GM20431 (cell line): Measurements from ENCODE around the gene ANKRD13B.

Experiments
- in situ Hi-C: fragments of 300-500 bp; cut with MseI, MboI; formaldehyde crosslinking; loops from one replicate; pipeline ENCODE4 v1.15.0; 2020; ENCODE audit warnings: low sequenced_read_pairs; ENCODE audit not compliant: unreplicated experiment

Gene ANKRD13B

GRCh38 chr17:29613856-29614255 lies 20.9 kb downstream of the ANKRD13B start:
- in situ Hi-C loops: no loop called here

DNA sequence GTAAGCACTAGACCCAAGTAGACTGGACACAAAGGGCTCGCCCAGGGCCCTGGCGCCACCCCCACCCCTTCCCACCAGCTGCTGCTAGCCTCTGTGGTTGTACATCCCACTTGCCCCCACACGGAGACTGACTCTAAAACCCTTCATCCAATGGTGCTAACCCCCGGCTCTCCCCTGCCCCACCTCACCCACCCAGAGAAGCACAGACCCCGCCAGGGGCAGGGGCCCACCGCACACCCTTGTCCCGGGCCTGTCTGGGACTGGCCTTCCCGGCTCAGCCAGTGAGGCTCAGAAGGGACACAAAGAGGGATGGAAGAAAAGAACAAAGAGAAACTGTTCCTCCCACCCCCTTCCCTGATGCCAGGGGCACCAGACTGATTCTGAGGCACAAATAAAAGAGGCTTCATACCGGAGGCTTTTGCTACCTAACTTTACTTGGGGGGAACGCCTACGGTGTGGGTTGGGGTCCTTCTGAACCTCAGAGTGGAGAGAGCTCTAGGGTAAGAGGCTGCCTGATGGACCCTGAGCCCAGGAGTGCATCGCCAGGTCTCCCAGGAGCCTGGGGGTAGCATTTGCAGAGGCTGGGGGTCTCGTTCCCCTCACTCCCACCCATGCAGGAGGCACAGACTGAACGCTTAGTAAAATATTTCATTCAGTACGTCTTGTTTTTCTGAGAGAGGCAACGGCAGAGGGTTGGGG lies 21.6 kb downstream of the ANKRD13B start:
- in situ Hi-C loops: no loop called here

GRCh38 chr17:29615048-29615385 lies 22.1 kb downstream of the ANKRD13B start:
- in situ Hi-C loops: no loop called here

GRCh38 chr17:29615492-29616299 lies 22.8 kb downstream of the ANKRD13B start:
- in situ Hi-C loops: no loop called here

- in situ Hi-C loops: no loop called here
Measured at GRCh38 chr17:29616300-29617048, 23.5 kb downstream of the ANKRD13B start.

DNA sequence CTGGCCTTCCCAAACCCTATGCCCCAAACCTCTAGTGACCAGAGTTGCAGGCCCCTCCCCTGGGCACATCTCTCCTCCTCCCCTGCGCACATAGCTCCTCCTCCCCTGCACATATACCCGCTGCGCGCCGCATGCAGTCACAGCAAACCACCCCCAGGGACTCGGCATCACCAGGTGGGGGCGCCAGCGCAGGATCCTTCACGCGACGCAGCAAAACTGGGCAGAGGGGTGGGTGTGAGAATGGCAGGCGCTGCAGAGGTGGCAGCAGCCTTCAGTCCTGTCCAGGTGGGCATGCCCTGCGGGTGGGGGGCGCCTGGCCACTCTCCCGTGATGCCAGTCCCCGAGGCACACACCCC lies 24.2 kb downstream of the ANKRD13B start:
- in situ Hi-C loops: no loop called here

DNA sequence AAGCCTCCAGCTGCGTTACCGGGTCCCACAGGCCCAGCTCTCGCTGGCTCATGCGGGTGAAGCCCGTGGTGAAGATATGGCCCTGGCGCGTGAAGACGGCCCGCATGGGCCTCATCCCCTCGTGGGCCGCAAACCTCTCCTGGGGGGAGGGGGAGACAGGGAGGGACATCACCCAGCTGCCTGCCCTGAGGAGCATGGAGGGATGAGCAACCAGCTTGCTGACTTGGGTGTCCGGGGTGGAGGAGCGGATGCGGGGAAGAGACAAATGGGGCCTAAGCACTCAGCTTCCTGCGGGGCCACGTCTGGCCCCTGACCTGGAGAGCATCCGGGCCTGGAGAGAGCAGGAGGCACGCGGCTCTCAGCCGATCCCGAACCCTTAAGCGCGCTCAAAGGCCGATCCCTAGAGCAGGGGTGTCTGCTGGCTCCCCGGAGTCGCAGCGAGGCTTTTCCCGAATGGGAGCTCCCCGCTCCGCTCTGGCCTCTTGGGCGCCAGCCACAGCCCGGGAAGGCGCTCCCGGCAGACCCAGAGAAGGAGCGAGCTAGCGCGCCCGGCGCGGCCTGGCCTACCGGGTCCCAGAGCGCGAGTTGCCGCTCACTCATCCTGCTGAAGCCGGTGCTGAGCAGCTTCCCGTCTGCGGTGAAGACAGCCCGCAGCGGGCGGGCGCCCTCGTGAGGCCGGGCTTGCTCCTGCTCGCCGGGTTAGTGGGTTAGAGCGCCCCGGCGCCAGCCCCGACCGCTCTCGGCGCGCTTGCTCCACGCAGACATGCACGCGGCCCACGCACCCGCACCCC lies 24.7 kb downstream of the ANKRD13B start:
- in situ Hi-C loops: no loop called here

GRCh38 chr17:29618272-29619065 lies 25.5 kb downstream of the ANKRD13B start:
- in situ Hi-C loops: no loop called here

GRCh38 chr17:29619251-29619650 lies 26.3 kb downstream of the ANKRD13B start:
- in situ Hi-C loops: no loop called here

DNA sequence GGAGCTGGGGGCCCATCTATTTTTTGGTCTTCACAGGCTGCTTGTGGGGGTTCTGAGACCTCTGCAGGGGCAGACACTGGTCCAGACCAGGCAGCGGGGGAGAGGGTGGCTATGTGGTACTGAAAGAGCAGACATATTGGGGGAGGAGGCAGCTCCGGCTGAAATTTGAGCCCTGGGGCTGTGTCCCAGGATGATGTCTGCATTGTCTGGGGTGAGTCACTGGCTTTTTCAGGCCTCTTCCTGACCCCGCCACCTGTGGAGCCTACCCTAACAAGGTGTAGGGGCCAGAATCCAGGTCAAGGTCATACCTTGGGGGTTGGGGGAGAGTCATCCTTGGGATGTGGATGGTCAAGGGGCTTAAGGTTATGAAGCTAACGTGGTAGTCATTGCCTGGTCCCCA lies 27.3 kb downstream of the ANKRD13B start:
- in situ Hi-C loops: no loop called here

DNA sequence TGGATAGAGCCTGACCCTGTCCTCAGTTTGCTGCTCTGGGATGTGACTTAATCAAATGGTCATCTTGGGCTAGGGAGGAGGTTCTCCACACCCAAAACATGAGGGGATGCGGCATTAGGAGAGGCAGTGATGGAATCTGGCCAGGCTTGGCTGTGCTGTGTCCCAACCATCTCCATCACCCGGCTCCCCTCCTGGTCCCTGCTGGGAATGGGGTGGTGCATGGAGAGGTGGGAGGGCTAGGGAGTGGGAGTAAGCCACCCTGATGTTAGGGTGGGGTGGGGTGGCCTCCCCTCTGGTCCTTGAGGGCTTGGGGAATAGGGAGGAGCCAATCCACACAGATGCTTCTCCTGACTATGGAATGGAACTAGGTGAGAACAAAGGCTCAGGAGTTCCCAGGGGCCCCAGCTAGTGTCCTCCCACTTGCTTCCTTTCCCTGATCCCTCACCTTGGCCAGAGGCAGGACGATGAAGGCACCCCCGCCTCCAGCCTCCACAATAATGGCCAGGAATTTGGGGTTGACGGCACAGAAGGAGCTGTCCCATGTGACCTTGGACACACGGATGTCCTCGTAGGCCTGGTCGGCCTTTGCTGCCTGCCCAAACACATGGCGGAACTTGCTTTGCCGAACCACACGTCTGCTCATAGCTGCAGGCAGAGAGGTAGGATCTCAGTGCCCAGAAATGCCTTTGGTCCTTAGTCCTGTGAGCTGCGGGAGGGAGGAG lies 28.0 kb downstream of the ANKRD13B start:
- in situ Hi-C loops: no loop called here

DNA sequence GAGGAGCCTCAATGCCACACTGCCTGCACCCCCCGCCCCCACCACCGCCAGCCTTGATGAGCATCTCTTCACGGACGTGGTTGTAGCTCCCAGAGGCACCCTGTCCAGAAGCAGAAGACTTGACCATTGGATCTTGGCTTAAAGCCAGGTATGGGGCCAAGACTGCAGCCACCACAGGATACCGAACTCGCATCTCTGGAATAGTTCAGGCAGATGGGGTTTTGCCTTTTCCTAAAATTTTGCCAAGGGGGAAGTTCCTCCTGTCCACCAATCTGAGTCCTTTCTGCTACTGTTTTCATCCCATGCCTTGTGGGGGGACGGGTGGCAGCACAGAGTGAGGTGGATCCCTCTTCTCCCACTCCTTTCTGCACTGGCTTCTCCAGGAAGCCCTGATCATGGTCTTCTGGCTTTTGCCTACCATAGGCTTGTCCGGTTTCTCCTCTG lies 28.8 kb downstream of the ANKRD13B start:
- in situ Hi-C loops: no loop called here

DNA sequence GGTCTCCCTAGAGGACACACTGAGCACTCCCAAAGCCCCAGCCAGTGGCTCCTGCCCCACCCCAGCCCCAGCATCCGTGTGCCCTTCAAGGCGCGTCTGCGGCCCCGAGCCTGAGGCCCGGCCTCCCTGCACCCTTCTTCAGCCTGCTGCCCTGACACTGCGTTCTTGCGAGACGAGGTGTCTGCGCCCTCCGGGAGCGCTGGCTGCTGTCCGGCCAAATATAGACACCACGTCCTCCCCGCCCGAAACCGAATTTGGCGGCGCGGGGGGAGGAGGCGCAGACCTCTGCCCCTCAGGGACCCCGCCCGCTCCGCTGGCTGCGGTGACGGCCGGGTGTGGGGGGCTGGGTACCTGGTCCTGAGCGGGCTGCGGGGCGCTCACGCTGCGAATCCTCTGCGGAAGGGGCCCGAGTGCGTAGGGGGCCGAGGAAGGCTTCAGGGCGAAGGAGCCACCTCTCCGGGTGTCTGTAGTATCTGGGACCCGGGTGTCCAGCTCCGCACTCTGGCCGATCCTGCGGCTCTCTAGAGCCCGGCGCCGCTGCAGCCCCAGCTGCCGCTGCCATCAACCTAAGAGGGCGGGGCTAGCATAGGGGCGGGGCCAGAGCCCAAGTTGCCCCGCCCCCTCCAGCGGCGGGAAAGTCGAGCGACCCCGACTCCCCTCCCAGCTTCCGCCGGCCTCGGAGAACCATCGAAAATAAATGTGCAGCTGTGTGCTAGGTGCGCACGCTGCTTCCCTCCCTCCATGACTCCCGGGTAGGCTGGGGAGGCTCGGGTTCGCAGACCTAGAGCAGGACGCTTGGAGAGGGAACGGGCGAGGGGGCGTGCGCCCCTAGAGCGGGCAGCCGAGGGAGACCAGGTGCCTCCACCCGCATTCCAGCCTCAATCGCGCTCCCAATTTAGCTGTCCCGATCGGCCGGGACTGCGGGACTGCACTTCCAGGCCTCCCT lies 29.7 kb downstream of the ANKRD13B start, which contains the start of gene CORO6:
TSS of gene CORO6 (minus strand) at position 576 of the 946 bp plus-strand sequence. CDS start 1,491 bp downstream, outside the sequence.
- in situ Hi-C loops: no loop called here

- in situ Hi-C loops: no loop called here
Measured at GRCh38 chr17:29623283-29623647, 30.3 kb downstream of the ANKRD13B start.

DNA sequence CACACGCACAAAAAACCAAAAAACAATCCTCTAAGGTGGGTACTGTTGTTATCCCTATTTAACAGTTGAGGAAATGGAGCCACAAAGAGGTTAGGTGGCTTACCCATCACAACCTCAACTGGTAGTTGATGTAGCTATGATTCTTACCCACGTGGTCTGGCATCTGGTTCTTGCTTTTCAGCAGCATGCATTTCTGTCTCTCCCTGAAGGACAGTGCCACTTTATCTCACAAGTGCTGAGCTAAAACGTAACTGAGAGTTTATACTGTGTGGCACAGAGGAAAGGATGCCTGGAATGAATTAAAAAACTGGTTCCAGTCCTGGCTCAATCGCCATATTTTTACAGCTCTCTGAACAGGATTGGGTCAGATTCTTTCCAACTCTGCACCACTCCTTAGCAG lies 31.7 kb downstream of the ANKRD13B start:
- in situ Hi-C loops: no loop called here

GRCh38 chr17:29625037-29625750 lies 32.3 kb downstream of the ANKRD13B start:
- in situ Hi-C loops: loop anchor here (25.0 kb wide), 2 partner anchors 162 to 312 kb away; partner anchors contain the start of genes EFCAB5 and SSH2

DNA sequence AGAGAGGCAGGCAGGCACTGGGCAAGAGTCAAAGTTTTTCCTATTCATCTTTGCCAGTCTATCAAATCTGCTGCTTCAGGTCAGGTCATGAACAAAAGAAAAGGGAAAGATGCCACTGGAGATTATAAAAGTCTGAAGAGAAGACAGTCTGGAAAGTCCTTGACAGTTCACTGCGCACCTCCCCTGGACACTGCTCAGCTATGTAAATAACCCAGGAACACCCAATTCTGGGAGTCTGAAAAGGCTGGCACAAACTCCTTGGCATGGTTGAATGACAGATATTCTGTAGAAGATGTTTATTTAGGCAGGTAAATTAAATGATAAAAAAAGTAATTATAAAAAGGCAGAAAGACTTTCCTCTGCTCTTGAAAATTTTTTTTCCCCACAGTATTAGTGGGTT lies 35.0 kb downstream of the ANKRD13B start:
- in situ Hi-C loops: loop anchor here (25.0 kb wide), 2 partner anchors 159 to 309 kb away; partner anchors contain the start of genes EFCAB5 and SSH2
